Activated CD8-positive, alpha-beta memory T cell treated with anti-CD3 and anti-CD28 coated beads, Interleukin-2, amount 50 U/mL, for 1 hour (primary cell): ENCODE measurements around the gene ULK4.

ENCODE experiments used
- DNase-seq: peaks from one replicate; pipeline ENCODE4 v3.0.0-alpha.2; 2020; ENCODE audit errors: extremely low read depth

ULK4 gene

GRCh38 chr3:41222501-41222900 is 739.4 kb downstream of the ULK4 start:
- DNase-seq: no peak

DNA sequence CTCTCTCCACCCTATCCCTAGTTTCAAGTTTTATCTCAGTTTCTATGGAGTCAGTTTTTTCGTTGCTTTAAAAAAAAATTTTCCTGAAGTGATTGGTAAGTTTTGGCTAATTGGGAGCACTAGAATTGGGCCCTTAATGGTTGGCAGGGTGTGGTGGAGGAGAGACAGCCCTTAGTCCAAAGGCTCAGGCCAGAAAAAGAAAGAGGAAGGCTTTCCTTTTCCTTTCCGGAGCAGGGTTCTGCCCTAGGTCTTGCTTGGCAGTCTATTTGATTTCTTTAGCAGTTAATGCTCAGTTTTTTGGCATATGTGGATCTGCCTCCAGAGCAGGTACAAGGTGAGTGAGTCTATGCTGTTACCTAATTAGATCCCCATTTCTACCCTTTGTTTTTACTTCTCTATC is 739.9 kb downstream of the ULK4 start:
- no peak for DNase-seq

GRCh38 chr3:41220906-41221677 is 740.8 kb downstream of the ULK4 start:
- DNase-seq: no peak

GRCh38 chr3:41219424-41219823 is 742.5 kb downstream of the ULK4 start:
- DNase-seq: no peak

GRCh38 chr3:41216993-41217392 is 744.9 kb downstream of the ULK4 start:
- no peak for DNase-seq

DNA sequence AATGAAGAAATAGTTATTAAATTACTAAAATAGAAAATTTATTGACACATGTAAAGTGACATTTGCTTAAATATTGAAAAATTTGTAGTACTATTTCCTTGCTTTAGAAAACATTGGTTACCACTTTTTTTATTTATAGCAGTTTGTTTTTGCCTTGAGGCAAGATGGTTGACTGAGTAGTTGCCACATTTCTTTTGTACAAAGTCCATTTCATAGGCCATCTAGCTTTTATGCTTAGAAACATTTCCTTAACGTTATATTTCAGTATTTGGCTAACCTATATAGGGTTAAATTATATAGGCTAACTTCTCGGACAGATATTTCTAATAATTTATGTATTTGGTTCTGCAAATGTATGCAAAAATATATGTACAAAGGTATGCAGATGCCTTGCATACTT is 745.5 kb downstream of the ULK4 start:
- DNase-seq: no peak

DNA sequence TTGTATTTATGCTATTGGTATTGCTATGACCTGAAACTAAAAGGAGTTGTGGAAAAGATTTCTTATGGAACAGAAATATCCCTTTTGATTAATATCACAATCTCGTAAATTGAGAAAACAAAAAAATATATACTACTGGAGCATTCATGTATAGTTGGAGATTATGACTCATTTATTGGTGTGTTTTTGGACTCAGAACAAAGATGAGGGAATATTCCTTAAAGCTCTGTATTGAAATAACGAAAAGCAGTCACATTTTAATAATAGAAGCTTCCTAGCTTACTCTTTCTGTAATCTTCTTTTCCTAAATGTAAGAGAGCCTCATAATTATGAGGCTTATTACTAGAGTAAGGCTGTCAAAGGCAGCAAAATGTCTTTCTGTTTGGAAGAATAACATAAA is 748.3 kb downstream of the ULK4 start:
- no peak for DNase-seq

GRCh38 chr3:41212088-41212487 is 749.8 kb downstream of the ULK4 start:
- DNase-seq: no peak

GRCh38 chr3:41210966-41211365 is 750.9 kb downstream of the ULK4 start:
- DNase-seq: no peak

GRCh38 chr3:41209646-41210045 is 752.3 kb downstream of the ULK4 start:
- DNase-seq: no peak

DNA sequence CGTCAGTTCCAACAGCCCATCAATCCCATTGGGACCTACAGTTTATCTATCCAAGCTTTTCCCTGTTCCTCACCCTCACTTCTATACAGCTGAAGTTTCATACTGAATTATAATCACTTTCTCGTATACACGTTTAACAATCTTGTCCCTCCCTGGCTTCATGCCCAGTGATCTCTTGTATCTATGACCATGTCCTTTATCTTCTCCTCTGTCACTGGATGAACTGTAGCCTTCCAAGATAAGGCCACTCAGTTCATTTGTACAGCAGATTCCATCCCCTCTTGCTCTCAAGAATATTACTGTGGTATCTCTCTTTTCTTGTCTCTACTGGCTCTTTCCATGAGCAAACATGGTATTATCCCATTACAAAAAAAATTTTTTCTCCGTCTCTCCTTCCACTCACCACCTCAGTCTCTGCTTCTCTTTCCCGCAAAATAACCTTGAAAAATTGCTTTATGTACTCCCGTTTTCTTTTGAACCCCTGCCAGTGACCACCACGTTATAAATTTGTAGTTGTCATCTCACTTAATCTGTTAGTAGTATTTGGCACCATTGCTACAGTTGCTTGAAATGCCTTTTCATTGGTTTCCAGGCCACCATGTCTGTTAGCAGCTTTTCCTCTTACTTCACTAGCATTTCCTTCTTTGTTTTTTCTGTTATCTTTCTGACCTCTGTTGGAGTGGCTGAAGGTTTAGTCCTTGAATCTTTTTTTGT is 753.2 kb downstream of the ULK4 start:
- DNase-seq: no peak

DNA sequence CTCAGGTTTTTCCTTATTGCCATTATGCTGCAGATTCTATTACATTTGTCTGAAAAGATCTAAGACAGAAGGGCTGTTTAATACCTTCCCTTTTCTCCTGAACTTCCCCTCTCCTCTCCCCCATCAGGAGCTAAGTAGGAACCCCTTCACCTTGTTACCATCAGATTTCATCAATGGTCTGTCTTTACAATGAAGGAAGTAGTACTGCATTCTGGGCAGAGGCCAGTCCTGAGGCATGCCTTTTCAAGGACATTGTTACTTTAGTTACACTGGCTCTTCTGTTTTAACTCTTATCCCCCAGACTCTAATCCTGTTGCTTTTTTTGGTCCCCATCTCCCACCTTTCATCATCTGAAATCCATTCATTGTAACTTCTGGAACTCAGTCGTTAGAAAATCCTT is 754.5 kb downstream of the ULK4 start:
- no peak for DNase-seq

- no peak for DNase-seq
Measured at GRCh38 chr3:41205591-41205990, 756.3 kb downstream of the ULK4 start.

- DNase-seq: no peak
Measured at GRCh38 chr3:41204369-41204768, 757.5 kb downstream of the ULK4 start.

DNA sequence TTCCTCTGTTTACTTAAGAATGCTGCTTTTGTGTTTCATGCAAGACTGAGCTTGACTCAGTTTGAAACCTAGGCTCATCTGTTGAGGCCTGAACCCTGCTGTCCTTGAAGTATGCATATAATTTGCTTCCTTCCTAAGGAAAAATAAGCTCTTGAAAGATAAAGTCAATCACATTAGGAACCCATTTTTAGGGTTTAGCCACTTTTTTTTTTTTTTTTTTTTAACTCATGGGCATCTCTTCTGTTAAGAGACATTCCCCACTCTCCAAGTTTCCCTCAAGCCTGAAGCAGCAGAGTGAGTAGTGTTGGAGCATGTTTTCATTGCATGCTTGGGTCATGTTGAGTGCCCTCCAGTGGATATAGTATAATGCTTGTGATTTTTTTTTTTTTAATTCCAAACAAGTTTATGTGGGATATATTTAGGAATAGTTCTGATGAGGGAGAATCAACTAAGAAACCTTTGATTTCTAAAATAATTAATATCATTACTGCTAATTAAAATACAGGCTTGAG is 759.0 kb downstream of the ULK4 start:
- no peak for DNase-seq

GRCh38 chr3:41202075-41202833 is 759.6 kb downstream of the ULK4 start:
- DNase-seq: no peak

DNA sequence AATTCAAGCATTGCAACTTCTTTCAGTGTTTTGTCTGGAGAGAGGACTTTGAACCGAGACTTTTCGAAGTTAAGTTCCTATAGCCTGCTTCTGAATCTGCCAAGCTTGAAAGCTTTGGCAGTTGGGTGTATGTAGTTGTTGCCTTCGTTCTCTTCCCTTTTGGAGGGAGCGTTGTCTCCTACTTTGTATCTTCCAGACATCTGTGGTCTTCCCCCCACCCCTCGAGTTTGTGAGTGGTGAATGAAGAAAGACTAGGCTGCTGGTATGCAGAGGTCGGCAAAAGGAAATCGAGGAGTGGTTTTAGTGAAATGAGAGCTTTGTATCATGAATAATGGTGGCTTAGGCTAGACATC is 761.3 kb downstream of the ULK4 start:
- no peak for DNase-seq

- no peak for DNase-seq
Measured at GRCh38 chr3:41199866-41200668, 761.8 kb downstream of the ULK4 start.

GRCh38 chr3:41198950-41199865 is 762.7 kb downstream of the ULK4 start, which contains the start of gene CTNNB1:
Gene CTNNB1 (plus strand): TSS chr3:41199505. CDS start chr3:41224069, 24,564 bp downstream.
- DNase-seq: peak; percentile 80

DNA sequence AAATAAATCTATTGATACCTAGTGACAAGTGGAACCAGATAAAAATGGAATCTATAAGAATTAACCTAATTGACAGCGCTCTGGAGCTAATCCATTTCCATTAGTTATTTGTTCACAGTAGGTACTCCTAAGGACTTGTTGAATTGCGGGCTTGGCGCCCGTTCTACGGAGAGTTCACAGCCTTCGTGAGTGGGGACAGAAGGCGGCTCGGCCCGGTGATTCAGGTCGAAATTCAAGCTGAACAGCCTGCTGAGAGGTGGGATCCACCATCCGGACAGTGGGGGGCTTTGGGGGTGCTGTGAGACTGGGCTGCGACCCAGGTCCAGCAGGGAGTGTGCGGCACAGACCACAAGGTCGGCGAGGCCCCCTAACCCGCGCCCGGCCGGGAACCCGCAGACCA is 763.4 kb downstream of the ULK4 start:
- DNase-seq: no peak

DNA sequence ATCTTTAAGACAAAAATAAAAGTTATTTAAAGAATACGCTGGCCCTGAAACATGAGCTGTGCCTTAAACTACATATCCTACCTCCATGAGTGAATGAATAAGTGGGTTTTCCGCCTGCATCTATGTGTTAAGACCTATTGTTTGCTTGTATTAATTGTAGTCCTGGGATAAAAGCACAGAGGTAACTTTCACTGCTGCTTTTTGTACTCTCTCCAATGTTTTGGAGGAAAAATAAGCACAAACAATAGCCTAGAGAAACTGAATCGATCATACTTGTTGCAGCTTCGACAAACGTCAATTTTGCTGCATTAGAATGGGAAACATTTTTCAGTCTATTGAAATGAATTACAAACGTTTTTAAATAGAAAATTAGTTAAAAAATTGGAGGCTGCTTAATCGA is 763.9 kb downstream of the ULK4 start:
- DNase-seq: no peak
